ENCODE data around the gene HTR2C.
"Not testable (repeated sequence)": the region's sequence is repeated elsewhere in the genome, so short reads cannot be mapped to it uniquely, and the experiment has no call there.

Gene HTR2C

GRCh38 chrX:114937090-114937489 lies 353.2 kb downstream of the HTR2C start:
- in situ Hi-C loops (cut with MboI; ENCODE audit: low sequenced_read_pairs); DNase-seq (ENCODE audit: low spot score in 2 of 2); H3K9me3 ChIP-seq; H3K4me3 ChIP-seq; H3K4me1 ChIP-seq; H3K36me3 ChIP-seq (replicated peaks); H3K27me3 ChIP-seq (ENCODE audit: low read depth): not testable (repeated sequence)

- Histone ChIP-seq H3K4me3 (no peak overlapping the region), H3K4me1 (no peaks in the 10 kb centered on the region), H3K9me3 (peaks cover 2% of the 10 kb centered on the region; the same call in 1 of the 2 replicates), H3K27me3 (ENCODE audit: low read depth) (no peaks in the 10 kb centered on the region), H3K36me3 (replicated peaks) (no peaks in the 10 kb centered on the region)
- in situ Hi-C loops (cut with MboI; ENCODE audit: low sequenced_read_pairs): loop anchor here (25.0 kb wide), 1 partner anchor 315 kb away; no protein-coding TSS in a partner anchor
- DNase-seq (ENCODE audit: low spot score in 2 of 2): no peak
Observed at GRCh38 chrX:114952696-114953095, 368.8 kb downstream of the HTR2C start.
